GM19468 (cell line): ENCODE data around the gene NCSTN.
"Not testable (repeated sequence)": the region's sequence is repeated elsewhere in the genome, so short reads cannot be mapped to it uniquely, and the experiment has no call there.

ENCODE experiments used
- ATAC-seq: cut with Tn5 transposase; IDR thresholded peaks from one replicate; pipeline ENCODE4 v1.9.1; 2021; ENCODE audit warnings: mild to moderate bottlenecking, moderate library complexity, moderate number of reproducible peaks; ENCODE audit not compliant: unreplicated experiment; ENCODE audit errors: extremely low read depth

The NCSTN gene

GRCh38 chr1:160369087-160369486 is 25.9 kb downstream of the NCSTN start:
- no peak for ATAC-seq

- ATAC-seq: no peak
Measured at GRCh38 chr1:160370561-160371345, 27.6 kb downstream of the NCSTN start.

GRCh38 chr1:160371346-160371631 is 28.1 kb downstream of the NCSTN start:
- ATAC-seq: no peak

GRCh38 chr1:160371756-160372155 is 28.6 kb downstream of the NCSTN start:
- no peak for ATAC-seq

- no peak for ATAC-seq
Measured at GRCh38 chr1:160373696-160374095, 30.5 kb downstream of the NCSTN start.

- ATAC-seq: no peak
Measured at GRCh38 chr1:160374306-160375110, 31.3 kb downstream of the NCSTN start.

GRCh38 chr1:160375788-160376524 is 32.8 kb downstream of the NCSTN start:
- no peak for ATAC-seq

- ATAC-seq: no peak
Measured at GRCh38 chr1:160376525-160377131, 33.4 kb downstream of the NCSTN start.

GRCh38 chr1:160377585-160378206 is 34.5 kb downstream of the NCSTN start:
- ATAC-seq: no peak

GRCh38 chr1:160384812-160385211 is 41.6 kb downstream of the NCSTN start:
- not testable (repeated sequence) for ATAC-seq

- not testable (repeated sequence) for ATAC-seq
Measured at GRCh38 chr1:160388406-160388805, 45.2 kb downstream of the NCSTN start.

GRCh38 chr1:160394673-160395072 is 51.5 kb downstream of the NCSTN start:
- no peak for ATAC-seq

- no peak for ATAC-seq
Measured at GRCh38 chr1:160397651-160398050, 54.5 kb downstream of the NCSTN start.

GRCh38 chr1:160398823-160399222 is 55.6 kb downstream of the NCSTN start:
- no peak for ATAC-seq

GRCh38 chr1:160399544-160400222 is 56.5 kb downstream of the NCSTN start:
- no peak for ATAC-seq

GRCh38 chr1:160400223-160400645 is 57.1 kb downstream of the NCSTN start, which contains the start of gene VANGL2:
TSS of gene VANGL2 (plus strand) at chr1:160400564. CDS start at chr1:160415838, 15,274 bp downstream.
- no peak for ATAC-seq

GRCh38 chr1:160400646-160401486 is 57.7 kb downstream of the NCSTN start:
- no peak for ATAC-seq

- ATAC-seq: no peak
Measured at GRCh38 chr1:160401487-160401805, 58.3 kb downstream of the NCSTN start.
